Activated T-cell treated with anti-CD3 and anti-CD28 coated beads for 24 hours (primary cell): ENCODE results near the gene GPC3.

Source experiments
- DNase-seq: peaks from one replicate; pipeline ENCODE4 v3.0.0-alpha.2; 2020; ENCODE audit warnings: low read depth

The GPC3 gene

DNA sequence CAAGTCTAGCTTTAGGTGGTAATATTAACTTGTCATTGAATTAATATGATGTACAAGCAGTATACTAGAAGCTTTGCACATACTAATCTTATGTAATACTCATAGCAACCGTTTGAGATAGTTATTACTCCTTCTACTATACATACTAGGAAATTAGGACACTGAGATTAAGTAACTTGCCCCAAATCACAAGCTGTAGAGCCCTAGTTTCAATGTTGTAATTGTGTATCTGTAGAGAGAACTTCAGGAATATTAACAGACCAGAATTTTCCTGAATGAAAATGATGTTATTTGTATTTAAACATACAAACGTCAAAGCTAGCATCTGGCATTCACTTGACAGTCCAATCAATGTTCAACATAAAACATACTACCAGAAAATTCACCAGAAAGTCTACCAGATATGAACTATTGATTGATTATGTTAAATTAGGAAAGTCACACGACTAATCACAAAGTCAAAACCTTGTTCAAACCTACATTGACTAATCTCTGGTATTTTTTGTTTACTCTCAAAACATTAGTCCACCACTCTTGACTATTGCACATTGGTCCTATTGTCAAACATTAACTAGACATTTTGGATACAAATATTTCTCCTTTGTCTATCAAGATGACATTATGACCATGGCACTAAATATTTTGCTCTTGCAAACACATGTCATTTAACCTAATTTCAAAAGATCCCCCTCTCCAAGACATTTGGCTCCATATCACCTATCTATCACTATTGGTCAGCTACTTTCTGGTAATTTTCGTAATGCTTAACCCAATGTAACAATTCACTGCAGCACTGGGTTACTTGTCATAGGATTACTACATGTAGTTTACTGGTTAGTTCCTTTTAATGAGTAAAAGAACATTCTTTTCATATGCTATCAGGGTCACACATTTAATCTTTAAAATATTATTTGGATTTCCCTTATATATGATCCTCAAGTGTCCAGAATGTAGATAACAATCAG is 100.7 kb downstream of the GPC3 start:
- no peak for DNase-seq

DNA sequence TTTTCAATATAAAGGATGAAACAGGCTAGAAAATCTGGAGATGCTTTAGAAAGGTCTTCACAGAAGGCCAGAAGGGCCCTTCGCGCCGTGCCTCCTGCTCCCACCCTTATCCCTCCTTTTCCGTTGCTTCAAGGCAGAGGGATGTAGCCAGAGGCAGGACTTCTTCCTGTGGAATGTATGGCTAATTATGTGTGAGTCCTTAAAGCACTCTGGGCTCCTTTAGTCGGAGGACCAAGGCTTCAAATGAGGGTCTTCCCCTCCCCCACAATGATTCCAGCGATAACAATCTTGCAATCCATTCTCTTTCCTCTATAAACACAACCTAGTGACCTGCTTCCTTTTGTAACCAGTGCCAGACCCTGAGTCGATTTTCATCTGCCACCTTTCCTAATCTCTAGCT is 103.5 kb downstream of the GPC3 start:
- no peak for DNase-seq

DNA sequence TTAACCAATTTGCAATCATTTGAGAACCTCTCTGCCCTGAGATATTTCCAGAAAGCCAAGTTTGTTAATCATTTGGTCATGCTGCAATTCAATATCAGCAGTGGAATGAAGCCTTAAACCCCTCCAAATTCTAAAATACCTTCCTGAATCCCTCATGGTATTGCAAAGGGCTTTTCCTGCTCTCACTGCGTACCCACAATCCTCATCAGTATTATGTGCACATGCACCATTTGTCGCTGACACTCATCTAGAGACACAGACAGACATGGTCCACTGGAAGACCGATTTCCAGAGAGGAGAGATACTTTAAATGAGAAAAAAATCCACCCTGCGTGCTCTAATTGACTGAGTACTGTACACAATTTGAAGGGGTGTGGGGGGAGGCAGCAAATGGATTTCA is 104.4 kb downstream of the GPC3 start:
- no peak for DNase-seq

DNA sequence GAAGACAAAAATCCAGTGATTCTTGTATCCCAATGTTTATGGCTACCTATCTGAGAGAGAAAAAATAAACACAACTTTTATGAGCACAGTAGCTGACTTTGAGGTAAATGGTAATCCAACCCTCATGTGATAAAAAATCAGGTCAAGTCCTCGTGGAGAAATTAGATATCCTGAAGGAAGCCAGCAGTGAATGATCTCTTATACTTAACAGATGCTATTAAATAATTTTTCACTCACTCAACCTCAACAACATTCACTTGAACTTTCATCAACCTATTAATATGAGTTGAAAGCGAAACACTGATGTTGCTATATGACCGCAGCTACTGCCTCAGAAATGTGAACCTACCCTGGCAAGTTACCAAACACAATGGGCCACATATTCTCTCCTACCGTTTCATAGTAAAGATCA is 105.4 kb downstream of the GPC3 start:
- DNase-seq = no peak

DNA sequence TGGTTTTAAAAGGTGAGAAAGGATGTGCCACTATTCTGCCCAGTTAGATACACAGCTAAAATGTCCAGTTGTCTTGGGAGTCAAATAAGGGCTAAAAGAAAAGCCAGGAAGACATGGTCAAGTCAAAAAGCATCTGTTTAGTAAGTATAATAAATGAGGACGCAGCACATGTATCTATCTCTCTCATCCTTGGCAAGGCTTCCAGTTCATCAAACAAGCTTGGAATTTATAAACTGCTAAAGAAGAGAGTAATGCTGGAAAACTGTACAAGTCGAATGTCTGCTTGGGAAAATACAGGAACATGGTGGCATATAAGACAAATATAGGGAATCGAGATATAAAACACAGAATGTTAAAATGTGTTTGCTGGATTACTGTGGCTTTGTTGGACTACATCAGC is 106.7 kb downstream of the GPC3 start:
- DNase-seq = no peak

DNA sequence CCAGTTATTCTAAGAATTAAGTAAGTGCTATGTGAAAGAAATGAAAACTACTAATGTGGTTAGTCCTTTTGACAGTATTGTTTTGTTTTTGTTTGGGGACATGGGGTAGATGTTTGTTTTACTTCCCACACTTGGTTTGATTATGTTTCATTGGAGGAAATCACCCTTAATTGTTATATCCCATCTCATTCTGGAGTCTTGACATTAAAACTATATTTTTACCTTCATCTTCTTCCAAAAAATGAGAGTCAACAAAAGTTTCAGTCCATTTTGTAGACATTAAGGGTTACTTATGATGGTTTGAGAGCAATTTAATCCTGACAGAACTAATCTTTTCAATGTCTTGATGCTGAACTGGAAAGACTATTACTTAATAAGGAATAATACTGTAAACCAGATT is 108.7 kb downstream of the GPC3 start:
- no peak for DNase-seq

DNA sequence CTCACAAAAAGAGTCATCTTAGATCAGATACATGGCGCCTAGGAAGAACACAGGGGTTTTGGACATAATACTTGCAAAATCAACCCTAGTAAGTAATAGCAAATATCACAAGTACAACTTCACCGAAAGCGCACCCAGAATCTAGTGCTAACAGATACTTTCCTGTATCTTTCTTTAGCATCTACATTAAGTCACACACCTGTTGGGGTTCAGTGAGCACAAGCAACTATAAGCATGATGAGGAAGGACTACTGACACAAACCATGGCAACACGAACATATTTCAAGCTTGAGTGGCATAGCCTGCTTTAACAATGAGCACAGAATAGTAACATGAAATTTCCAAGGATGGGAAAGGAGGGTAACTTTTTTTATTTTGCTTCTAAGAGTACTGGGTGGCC is 116.1 kb downstream of the GPC3 start:
- DNase-seq = no peak

DNA sequence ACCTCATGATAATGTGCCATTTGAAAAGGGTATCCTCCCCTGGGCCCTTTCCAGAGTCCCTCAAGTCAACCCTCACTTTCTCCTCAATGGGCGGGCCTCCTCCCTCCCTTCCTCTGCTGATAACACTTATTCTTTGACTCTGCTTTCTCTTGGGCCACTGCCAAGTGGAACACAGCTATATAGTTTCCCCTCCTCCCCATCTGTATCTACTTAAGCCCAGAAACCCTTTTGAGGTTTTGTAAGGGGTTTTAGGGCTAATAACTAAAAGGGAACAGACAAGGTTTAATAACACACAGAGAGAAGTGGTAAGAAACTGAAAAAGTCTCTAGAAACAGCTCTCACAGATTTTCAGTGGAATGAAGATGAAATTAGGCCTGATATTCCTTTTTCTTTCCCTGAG is 116.7 kb downstream of the GPC3 start:
- DNase-seq = no peak

DNA sequence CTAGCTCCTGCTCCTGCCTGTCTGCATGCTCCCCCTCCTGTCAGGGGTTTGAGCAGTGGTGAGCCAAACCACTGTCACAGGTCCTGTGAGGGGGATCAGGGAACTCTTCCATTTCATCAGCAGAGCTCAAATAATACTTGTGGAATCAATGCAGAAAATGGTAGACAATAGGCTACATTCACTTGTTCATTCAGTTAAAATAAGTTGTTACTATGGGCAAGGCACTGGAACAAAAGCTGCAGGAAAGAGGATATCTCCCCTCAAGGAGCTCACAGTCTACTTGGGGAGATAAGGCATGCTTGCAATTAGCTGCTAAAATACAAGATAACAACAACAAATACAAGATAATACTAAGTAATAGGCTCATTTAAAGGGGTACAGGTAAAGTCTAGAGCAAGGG is 117.1 kb downstream of the GPC3 start:
- DNase-seq = no peak

DNA sequence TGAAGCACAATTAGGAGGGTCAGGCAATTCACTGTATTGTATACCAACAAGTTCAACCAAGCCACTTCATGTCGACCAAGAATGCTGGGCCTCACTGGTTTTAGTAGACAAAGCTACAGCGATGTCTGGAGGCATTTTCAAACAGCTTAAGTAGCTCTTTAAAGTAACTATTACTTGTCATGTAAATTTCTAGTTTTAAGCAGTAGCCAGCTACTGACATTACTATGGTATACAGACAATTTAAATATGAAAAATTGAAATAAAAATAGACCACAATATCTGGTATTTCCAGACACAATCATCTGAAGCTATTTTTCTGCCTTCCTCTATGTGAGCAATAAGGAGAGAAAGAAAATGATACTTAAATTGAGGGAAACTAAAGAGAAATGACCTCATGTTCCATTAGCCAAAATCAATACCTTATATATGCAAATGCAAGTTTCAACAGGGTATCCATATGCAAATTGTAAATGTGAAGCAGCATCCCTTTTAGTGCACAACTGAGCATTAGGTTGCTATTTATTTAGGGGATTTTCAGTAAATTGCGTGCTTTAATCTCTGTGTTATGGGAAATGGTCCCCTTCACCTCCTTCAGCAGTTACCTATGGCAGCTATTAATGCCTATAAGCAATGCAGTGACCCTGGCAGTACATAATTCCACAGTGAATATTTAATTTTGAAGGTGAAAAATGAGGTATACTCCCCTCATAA is 119.5 kb downstream of the GPC3 start:
- no peak for DNase-seq

DNA sequence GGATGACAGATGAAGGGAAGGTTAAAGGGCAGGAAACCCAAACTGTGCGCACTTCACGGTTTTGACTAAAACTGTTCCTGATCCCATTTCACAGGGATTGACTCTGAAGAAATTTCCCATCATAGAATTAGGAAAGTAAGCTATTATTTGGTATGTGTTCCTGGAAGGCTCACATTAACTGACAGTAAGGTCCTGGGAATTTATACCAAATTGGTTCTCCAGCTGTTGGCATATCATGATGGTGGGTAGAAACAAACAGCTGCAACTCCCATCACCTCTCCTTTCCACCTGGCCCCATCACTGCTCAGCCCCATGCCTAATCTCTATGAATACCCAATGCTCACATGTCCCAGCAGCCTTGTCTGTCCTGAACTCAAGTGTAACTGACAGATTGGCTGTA is 121.2 kb downstream of the GPC3 start:
- no peak for DNase-seq

DNA sequence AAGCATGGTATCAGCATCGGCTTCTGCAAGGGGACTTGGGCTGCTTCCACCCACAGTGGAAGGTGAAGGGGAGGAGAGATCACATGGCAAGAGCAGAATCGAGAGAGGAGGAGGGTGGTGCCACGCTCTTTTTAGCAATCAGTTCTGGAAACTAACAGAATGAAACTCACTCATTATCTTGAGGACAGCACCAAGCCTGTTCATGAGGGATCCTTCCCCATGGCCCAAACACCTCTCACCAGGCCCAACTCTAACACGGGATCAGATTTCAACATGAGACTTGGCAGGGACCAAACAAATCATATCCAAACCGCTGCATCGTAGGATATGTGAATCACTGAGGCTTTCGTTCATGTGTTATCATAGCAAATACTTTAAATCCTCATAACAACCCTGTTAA is 125.5 kb downstream of the GPC3 start:
- no peak for DNase-seq

DNA sequence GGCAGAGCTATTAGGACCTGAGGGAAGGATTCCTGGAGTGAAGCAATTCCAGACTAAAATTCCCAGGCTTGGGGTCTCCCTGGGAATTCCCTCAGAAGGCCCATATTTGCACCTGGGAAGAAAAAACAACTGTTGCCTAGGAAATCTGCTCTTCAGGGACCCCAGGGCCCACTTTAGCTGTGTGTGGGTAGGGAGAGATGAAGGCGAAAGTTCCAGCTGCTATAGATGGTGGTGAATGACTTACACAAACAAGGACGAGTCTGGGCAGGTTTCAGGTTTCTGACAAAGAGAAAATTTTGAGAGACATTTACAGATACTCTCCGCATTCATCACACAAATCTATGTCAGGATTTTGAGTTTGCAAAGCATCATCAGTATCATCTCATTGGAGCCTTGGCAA is 126.1 kb downstream of the GPC3 start:
- DNase-seq = no peak

DNA sequence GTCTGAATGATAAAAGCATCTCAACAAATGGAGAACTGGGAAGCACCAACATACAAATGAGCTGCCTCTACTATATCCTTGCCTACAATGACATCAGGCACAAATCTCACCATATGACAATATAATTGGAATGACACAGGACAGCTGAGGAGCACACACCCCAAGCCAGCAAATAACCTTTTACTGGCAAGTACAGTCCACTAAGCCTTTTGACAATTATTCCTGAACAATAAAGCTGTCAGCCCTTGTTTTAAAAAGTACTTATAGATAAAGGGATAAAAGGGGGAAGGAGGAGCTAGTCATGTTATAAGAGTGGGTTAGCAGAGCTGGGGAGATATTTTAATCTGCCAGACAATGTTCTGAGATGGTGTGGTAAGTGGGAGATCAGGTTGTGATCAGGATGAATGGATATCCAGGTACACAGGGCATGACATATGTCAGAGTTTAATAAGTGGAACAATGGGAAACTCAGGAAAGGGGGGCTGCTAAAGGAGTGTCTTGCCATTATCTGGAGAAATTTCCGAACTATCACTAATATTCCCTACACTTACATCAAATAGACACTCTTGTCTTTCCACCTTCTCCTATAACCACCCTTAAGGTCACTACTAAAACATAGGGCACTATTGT is 127.6 kb downstream of the GPC3 start:
- no peak for DNase-seq

DNA sequence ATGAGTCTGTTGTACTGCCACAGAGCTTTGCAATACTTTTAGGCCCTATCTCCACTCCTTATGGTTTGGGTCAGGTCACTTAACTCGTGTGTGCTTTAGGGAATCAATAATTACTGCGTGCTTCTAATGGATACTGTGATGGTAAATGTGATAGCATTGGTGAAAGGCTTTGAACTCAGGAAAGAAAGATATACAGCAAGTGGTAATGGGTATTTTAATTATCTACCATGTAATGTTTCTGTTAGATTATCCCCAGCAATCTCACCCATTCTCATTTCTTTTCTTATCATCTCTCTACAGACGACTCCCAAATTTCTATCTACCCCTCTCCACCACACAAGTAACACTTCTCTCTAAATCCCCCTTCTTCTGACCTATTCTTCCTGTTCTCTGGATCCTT is 128.6 kb downstream of the GPC3 start:
- no peak for DNase-seq

DNA sequence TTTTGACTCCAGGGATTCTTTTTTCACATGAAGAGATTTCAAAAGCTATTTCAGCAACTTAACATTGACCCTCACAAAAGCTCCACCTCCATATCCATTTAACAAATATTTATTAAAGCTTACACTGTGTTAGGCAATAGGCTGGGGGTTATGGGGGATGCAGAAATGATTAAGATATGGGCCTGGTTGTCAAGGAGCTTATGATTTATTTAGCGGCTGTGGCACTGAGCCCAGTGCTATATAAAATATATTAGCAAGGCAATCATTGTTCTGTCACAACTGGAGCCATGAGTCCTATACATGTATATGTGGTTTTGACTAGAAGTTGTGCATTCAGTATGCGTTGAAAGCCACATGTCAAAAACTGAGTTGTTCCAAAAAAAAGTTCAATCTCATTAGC is 131.1 kb downstream of the GPC3 start:
- no peak for DNase-seq

DNA sequence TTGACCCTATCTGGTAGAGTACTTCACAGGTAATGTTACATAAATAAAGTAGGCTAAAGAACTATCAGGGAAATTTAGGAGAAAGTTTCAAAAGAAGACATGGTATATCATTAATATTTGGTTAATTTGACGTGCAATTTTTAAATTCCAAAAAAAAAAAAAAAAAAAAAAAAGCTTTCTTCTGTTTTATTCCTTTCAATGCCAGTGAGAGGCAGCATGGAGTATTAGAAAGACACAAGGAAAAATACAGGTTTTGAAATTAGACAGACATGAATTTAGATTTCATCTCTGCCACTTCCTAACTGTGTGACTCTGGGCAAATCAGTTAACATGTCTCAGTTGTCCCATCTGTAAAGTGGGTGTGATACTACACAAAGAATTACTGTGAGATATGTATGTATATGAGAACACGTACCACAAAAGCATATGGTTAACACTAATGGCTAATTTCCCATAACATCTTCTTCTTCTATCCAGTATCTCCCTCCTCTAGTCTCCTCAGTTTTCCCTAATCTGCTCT is 132.5 kb downstream of the GPC3 start:
- no peak for DNase-seq

DNA sequence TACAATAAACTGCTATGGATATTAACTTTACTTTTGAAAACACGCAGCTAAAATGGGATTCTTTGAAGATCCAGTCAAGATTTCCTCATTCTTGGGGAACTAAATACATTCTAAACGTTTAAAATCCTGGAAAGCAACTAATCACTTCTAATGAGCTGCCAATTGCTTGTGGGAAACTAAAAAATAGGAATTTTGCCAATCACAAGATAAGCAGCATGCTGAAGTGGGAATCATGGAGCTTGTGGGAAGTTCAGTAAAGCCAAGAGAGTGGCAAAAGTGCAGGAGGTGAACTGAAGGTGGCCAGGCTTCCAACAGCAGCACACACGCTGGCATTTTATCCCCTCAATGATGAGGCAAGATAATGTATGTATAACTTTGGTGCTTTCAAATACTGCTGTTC is 133.0 kb downstream of the GPC3 start:
- no peak for DNase-seq

DNA sequence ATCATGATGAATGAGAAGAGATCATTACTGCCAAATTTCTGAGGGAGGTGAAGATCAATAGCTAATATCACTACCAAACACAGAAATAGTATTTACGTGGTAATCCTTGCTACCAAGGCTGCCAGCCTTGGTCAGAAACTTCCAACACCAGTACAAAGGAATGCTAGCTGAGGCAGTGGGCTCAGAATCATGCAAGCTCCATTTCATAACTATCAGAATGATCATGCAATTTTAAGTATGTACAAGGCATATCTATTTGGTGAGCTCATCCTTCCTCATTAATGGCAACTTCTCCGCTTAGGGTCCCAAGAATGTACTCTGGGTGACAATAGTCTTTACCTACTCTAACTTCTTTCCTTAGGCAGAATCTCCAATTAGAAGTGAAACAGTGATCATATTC is 135.0 kb downstream of the GPC3 start:
- DNase-seq = no peak

DNA sequence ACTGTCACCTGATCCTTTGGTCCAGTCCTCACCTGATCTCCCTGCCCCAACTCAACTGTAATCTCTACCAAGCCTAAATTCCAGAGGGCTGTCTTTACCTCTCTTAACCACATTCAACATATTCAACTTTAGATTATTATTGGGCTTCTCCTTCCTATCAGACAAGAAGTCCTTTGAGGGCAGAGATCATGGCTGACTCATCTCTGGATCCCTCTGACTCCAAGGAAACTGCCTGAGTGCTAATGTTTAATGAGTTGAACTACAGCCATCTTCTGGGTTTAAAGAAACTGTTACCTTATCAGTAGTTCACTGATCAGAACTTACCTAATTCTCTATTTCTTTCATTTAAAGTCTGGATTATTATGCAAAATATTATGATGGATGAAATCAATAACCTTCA is 135.7 kb downstream of the GPC3 start:
- no peak for DNase-seq

DNA sequence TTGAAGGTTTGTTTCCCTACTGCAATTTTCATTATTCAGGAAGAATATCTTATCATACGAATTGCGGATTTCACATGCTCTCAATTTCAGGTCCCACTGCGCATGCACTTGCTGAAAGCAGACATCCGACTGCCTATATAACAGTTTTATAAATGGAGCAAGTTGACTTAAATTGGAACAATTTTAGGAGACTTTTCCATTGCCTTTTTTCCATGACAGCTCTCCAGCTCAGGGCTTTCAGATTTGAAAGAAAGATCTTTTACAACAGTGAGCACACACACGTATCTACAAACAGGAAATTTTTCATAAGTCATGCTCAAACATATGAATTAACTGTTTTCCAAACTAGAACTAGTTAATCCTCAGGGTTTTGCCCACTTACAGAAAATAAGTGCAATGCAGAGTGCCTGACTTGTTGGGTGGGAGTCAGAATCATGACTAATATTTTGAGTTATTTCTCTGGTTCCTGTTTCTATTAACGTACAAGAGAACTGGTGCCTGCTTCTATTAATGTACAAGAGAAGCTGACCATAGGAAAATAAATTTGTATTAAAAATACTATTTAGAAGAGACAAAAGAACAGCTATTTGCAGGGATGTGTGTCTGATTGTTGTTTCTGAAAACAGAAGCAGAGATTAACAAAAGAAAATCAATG is 137.9 kb downstream of the GPC3 start:
- DNase-seq = no peak

DNA sequence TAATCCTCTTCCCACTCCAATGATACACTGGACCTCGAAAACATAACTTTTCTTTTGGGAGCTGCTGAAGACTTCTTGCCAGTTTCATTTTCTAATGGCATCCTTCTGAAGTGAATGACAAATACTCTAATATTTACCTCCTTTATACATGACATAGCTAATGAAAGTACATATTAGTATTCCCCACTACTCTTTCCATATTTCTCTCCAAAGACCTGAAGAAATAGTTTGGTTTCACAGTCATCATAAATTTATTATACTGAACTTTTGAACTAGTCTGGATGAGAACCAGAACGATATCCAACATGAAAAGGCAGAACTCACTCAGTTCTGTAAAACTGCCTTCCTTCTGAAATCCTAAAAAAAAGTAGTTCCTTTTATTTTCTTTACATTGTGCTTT is 139.1 kb downstream of the GPC3 start:
- no peak for DNase-seq
